CD4-positive, alpha-beta T cell treated with Interleukin-15 for 4 hours (primary cell): ENCODE data around the gene ARHGAP6.
"Not testable (repeated sequence)": the region's sequence is repeated elsewhere in the genome, so short reads cannot be mapped to it uniquely, and the experiment has no call there.

Experiments used
- DNase-seq: peaks from one replicate; pipeline ENCODE4 v3.0.0-alpha.2; 2020; ENCODE audit warnings: low spot score

The ARHGAP6 gene

GRCh38 chrX:11530621-11531020, 135.1 kb downstream of the ARHGAP6 start:
- DNase-seq: no peak

GRCh38 chrX:11528623-11529022, 137.1 kb downstream of the ARHGAP6 start:
- no peak for DNase-seq

GRCh38 chrX:11525685-11526084, 140.0 kb downstream of the ARHGAP6 start:
- no peak for DNase-seq

- DNase-seq: not testable (repeated sequence)
Measured at GRCh38 chrX:11519234-11519633, 146.5 kb downstream of the ARHGAP6 start.

- no peak for DNase-seq
Measured at GRCh38 chrX:11509786-11510185, 155.9 kb downstream of the ARHGAP6 start.

- DNase-seq: no peak
Measured at GRCh38 chrX:11504234-11504633, 161.5 kb downstream of the ARHGAP6 start.

- DNase-seq: no peak
Measured at GRCh38 chrX:11499076-11500044, 166.4 kb downstream of the ARHGAP6 start.

- DNase-seq: not testable (repeated sequence)
Measured at GRCh38 chrX:11491375-11491774, 174.3 kb downstream of the ARHGAP6 start.

- no peak for DNase-seq
Measured at GRCh38 chrX:11484290-11484689, 181.4 kb downstream of the ARHGAP6 start.

GRCh38 chrX:11481035-11481434, 184.7 kb downstream of the ARHGAP6 start:
- no peak for DNase-seq

GRCh38 chrX:11480626-11481025, 185.1 kb downstream of the ARHGAP6 start:
- DNase-seq: no peak

GRCh38 chrX:11478911-11479310, 186.8 kb downstream of the ARHGAP6 start:
- no peak for DNase-seq

- DNase-seq: no peak
Measured at GRCh38 chrX:11478026-11478425, 187.7 kb downstream of the ARHGAP6 start.

- DNase-seq: no peak
Measured at GRCh38 chrX:11474576-11474975, 191.1 kb downstream of the ARHGAP6 start.

- DNase-seq: no peak
Measured at GRCh38 chrX:11474021-11474420, 191.7 kb downstream of the ARHGAP6 start.

- no peak for DNase-seq
Measured at GRCh38 chrX:11472879-11473278, 192.8 kb downstream of the ARHGAP6 start.

- DNase-seq: no peak
Measured at GRCh38 chrX:11472381-11472780, 193.3 kb downstream of the ARHGAP6 start.

- DNase-seq: no peak
Measured at GRCh38 chrX:11470250-11470974, 195.3 kb downstream of the ARHGAP6 start.

GRCh38 chrX:11465648-11466411, 199.9 kb downstream of the ARHGAP6 start:
- no peak for DNase-seq

- DNase-seq: no peak
Measured at GRCh38 chrX:11464836-11465463, 200.8 kb downstream of the ARHGAP6 start.

- no peak for DNase-seq
Measured at GRCh38 chrX:11464380-11464779, 201.3 kb downstream of the ARHGAP6 start.

GRCh38 chrX:11462648-11463047, 203.1 kb downstream of the ARHGAP6 start:
- DNase-seq: no peak
